ENCODE results near the gene ANAPC4. TPM values are rescaled to one million over a fixed set of nuclear protein-coding genes. Genes with fewer than 3 reads are reported as not detected.

Gene ANAPC4
- total RNA-seq, 2 donors from 2014 or later: 41.7 to 46.4 TPM

GRCh38 chr4:25420931-25421330 lies 43.9 kb downstream of the ANAPC4 start:
- Mint-ChIP-seq H3K4me1 (no peaks in the 10 kb centered on the region), H3K27me3 (ENCODE audit: insufficient read depth) (no peaks in the 10 kb centered on the region), H3K36me3 (ENCODE audit: low read depth) (peaks cover 32% of the 10 kb centered on the region), H3K27ac (no peak overlapping the region), H3K9me3 (no peaks in the 10 kb centered on the region), H3K4me3 (no peak overlapping the region)
- no peak for TF ChIP-seq CTCF (conservative IDR thresholded peaks at IDR 0.05)
- no peak overlapping the region for H3K27ac ChIP-seq (ENCODE audit: low read depth, low read length)
- no peak for DNase-seq
- H3K4me3 ChIP-seq (ENCODE audit: low read length): no peak overlapping the region
- 86 to 100% methylated on average over 1 of the region's 1 CpG for WGBS, 2 experiments (ENCODE audit: insufficient coverage in 1 of 2, insufficient read length in 1 of 2)
- no peak overlapping the region for H3K9ac ChIP-seq (ENCODE audit: extremely low read depth, low read length, poor library complexity, severe bottlenecking)
- peaks cover 41% of the 10 kb centered on the region for H3K36me3 ChIP-seq (ENCODE audit: control insufficient read depth, insufficient read depth, low read length)
- no peaks in the 10 kb centered on the region for H3K9me3 ChIP-seq (ENCODE audit: control insufficient read depth, low read length)
- H3K4me1 ChIP-seq (ENCODE audit: control insufficient read depth, insufficient read depth, low read length): no peaks in the 10 kb centered on the region
- H3K27me3 ChIP-seq (ENCODE audit: control insufficient read depth, insufficient read depth, low read length, poor library complexity, severe bottlenecking): no peaks in the 10 kb centered on the region

GRCh38 chr4:25421816-25422525 lies 44.9 kb downstream of the ANAPC4 start:
- H3K36me3 Mint-ChIP-seq (ENCODE audit: low read depth): peaks cover 23% of the 10 kb centered on the region
- no peaks in the 10 kb centered on the region for H3K4me1 Mint-ChIP-seq
- H3K27me3 ChIP-seq (ENCODE audit: control insufficient read depth, insufficient read depth, low read length, poor library complexity, severe bottlenecking): no peaks in the 10 kb centered on the region
- no peaks in the 10 kb centered on the region for H3K9me3 Mint-ChIP-seq
- no peaks in the 10 kb centered on the region for H3K9me3 ChIP-seq (ENCODE audit: control insufficient read depth, low read length)
- 94 to 95% methylated on average over 4 to 5 of the region's 5 CpGs for WGBS, 2 experiments (ENCODE audit: insufficient coverage in 1 of 2, insufficient read length in 1 of 2)
- H3K4me3 Mint-ChIP-seq: no peak overlapping the region
- H3K27ac ChIP-seq (ENCODE audit: low read depth, low read length): no peak overlapping the region
- TF ChIP-seq CTCF (conservative IDR thresholded peaks at IDR 0.05): no peak
- no peaks in the 10 kb centered on the region for H3K4me1 ChIP-seq (ENCODE audit: control insufficient read depth, insufficient read depth, low read length)
- no peaks in the 10 kb centered on the region for H3K27me3 Mint-ChIP-seq (ENCODE audit: insufficient read depth)
- no peak overlapping the region for H3K4me3 ChIP-seq (ENCODE audit: low read length)
- no peak overlapping the region for H3K27ac Mint-ChIP-seq
- no peak overlapping the region for H3K9ac ChIP-seq (ENCODE audit: extremely low read depth, low read length, poor library complexity, severe bottlenecking)
- no peak for DNase-seq
- peaks cover 30% of the 10 kb centered on the region for H3K36me3 ChIP-seq (ENCODE audit: control insufficient read depth, insufficient read depth, low read length)

GRCh38 chr4:25423548-25423947 lies 46.5 kb downstream of the ANAPC4 start:
- Histone ChIP-seq H3K9me3 (ENCODE audit: control insufficient read depth, low read length) (no peaks in the 10 kb centered on the region), H3K36me3 (ENCODE audit: control insufficient read depth, insufficient read depth, low read length) (peaks cover 16% of the 10 kb centered on the region), H3K27ac (ENCODE audit: low read depth, low read length) (no peak overlapping the region), H3K9ac (ENCODE audit: extremely low read depth, low read length, poor library complexity, severe bottlenecking) (no peak overlapping the region), H3K4me3 (ENCODE audit: low read length) (no peak overlapping the region), H3K4me1 (ENCODE audit: control insufficient read depth, insufficient read depth, low read length) (no peaks in the 10 kb centered on the region), H3K27me3 (ENCODE audit: control insufficient read depth, insufficient read depth, low read length, poor library complexity, severe bottlenecking) (no peaks in the 10 kb centered on the region)
- Mint-ChIP-seq H3K9me3 (no peaks in the 10 kb centered on the region), H3K36me3 (ENCODE audit: low read depth) (peaks cover 12% of the 10 kb centered on the region), H3K4me3 (no peak overlapping the region), H3K4me1 (no peaks in the 10 kb centered on the region), H3K27me3 (ENCODE audit: insufficient read depth) (no peaks in the 10 kb centered on the region), H3K27ac (no peak overlapping the region)
- 91% methylated on average over 1 of the region's 1 CpG; no CpG with 5 or more reads in 1 of the 2 experiments for WGBS, 2 experiments (ENCODE audit: insufficient coverage in 1 of 2, insufficient read length in 1 of 2)
- DNase-seq: no peak
- TF ChIP-seq CTCF (conservative IDR thresholded peaks at IDR 0.05): no peak
